ENCODE results near the gene RAPGEF5. TPM values are rescaled to one million over a fixed set of nuclear protein-coding genes. Genes with fewer than 3 reads are reported as not detected.

The RAPGEF5 gene
- total and polyA plus RNA-seq, 2 donors (not counting 3 experiments of a cell fraction or from before 2014, with no cell fraction given) = 10.0 to 43.2 TPM

- Histone ChIP-seq H3K27me3 (ENCODE audit: control insufficient read depth in 2 of 2, insufficient read depth in 2 of 2, low read length in 2 of 2) (no peaks in the 10 kb centered on the region), H2AFZ (ENCODE audit: low read depth, low read length) (no peak overlapping the region), H3K27ac (ENCODE audit: insufficient read depth, low read depth, low read length) (no peak overlapping the region), H3K9ac (replicated peaks; ENCODE audit: extremely low read depth, insufficient read depth, low read length) (no peak overlapping the region), H3K4me2 (ENCODE audit: insufficient read depth, low read length) (no peak overlapping the region), H3K79me2 (ENCODE audit: control insufficient read depth, insufficient read depth, low read length) (no peaks in the 10 kb centered on the region), H3K4me3 (replicated peaks in 1 of 3; ENCODE audit: insufficient read depth in 1 of 3, low read depth in 1 of 3, low read length in 3 of 3) (no peak overlapping the region), H4K20me1 (replicated peaks; ENCODE audit: control insufficient read depth, extremely low read depth, insufficient read depth, low read length) (no peaks in the 10 kb centered on the region), H3K9me1 (replicated peaks; ENCODE audit: control insufficient read depth, extremely low read depth, insufficient read depth, low read length) (no peaks in the 10 kb centered on the region), H3K9me3 (replicated peaks; ENCODE audit: control insufficient read depth, insufficient read depth, low read length) (no peaks in the 10 kb centered on the region), H3K4me1 (ENCODE audit: control insufficient read depth, extremely low read depth, insufficient read depth, low read length) (no peaks in the 10 kb centered on the region), H3K36me3 (ENCODE audit: control insufficient read depth in 2 of 2, extremely low read depth in 1 of 2, insufficient read depth in 2 of 2, low read length in 2 of 2) (no peaks in the 10 kb centered on the region)
- dilution Hi-C loops (cut with MboI; ENCODE audit: extremely low pct_ligation_motif_present, low sequenced_read_pairs) = no loop called here
- no TSS peak for BruUV-seq (replicated peaks)
- intact Hi-C loops (cut with micrococcal nuclease) = no loop called here
- ChIA-PET POLR2A (interaction anchor here (1.0 kb wide), 1 partner anchor 66 kb away, joined by 9 read pairs; no protein-coding TSS in a partner anchor), CTCF (no interaction called here)
- FAIRE-seq = no peak
- DNase-seq (ENCODE audit: low read depth, low spot score) = no peak
- TF ChIP-seq MYC (IDR thresholded peaks at IDR 0.05; ENCODE audit: low read depth, low read length) (no peak), POLR2AphosphoS5 (IDR thresholded peaks at IDR 0.05; ENCODE audit: insufficient read depth, low read depth, low read length) (no peak), MAX (IDR thresholded peaks at IDR 0.05; ENCODE audit: insufficient read depth, insufficient read length) (no peak), EZH2 (IDR thresholded peaks at IDR 0.05; ENCODE audit: borderline replicate concordance, low read depth, low read length, severe bottlenecking) (no peak), CTCF (IDR thresholded peaks at IDR 0.05; ENCODE audit: extremely low read depth in 1 of 2, insufficient read depth in 1 of 2, low read depth in 1 of 2, low read length in 2 of 2) (no peak), GATA2 (IDR thresholded peaks at IDR 0.05; ENCODE audit: insufficient read depth, insufficient read length, low read depth, low read length) (no peak), POLR2A (IDR thresholded peaks at IDR 0.05; ENCODE audit: low read depth, low read length) (no peak), FOS (IDR thresholded peaks at IDR 0.05; ENCODE audit: borderline replicate concordance, insufficient read depth, low read length) (no peak), JUN (IDR thresholded peaks at IDR 0.05; ENCODE audit: borderline replicate concordance, insufficient read depth, insufficient read length, low read depth) (no peak)
These were observed 23.4 kb upstream of the RAPGEF5 start for GRCh38 chr7:22380333-22380732.

Measured in endothelial cell of umbilical vein (primary cell).